Omental fat pad (tissue), 4 donors: ENCODE data around the gene NOL4L. TPM values are rescaled to one million over a fixed set of nuclear protein-coding genes. Genes with fewer than 3 reads are reported as not detected.

ENCODE experiments used
- ATAC-seq: fragments of 150-250 bp; one replicate; pipeline ENCODE4 v1.9.1; 2016; ENCODE audit warnings: mild to moderate bottlenecking, moderate library complexity; ENCODE audit not compliant: low FRiP score
- DNase-seq: peaks from one replicate; pipeline ENCODE4 v3.0.0-alpha.2; 2019; ENCODE audit warnings: low spot score
- CTCF ChIP-seq, 3 donors: fragments of 450-650 bp; IDR thresholded peaks; one replicate each; pipeline ENCODE4 v1.5.1; 2016 to 2017; ENCODE audit warnings: antibody characterized with exemption in 3 of 3, mild to moderate bottlenecking in 3 of 3, moderate library complexity in 2 of 3
- total RNA-seq, 4 donors: library from RNA; depleted of rRNA; stranded (reverse); fragments of >200 nt; gene quantifications; one replicate each; pipeline ENCODE4 v1.1.0, GENCODE V29; 2016

Gene NOL4L
- total RNA-seq, 4 donors from 2014 or later = 6.8 to 15.3 (median 13.6) TPM

DNA sequence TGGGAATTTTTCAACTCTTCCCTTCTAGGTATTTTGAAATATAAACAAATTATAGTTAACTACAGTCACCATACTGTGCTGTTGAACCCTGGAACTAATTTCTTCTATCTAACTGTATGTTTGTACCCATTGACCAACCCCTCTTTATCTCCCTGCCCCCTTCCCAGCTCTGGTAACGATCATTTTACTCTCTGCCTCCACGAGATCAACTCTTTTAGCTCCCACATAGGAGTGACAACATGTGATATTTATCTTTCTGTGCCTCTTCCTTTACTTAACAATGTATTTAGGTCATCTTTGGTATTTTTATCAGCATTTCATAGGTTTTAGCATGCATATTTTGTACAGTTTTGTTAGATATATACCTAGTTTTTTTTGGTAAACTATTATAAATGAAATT, 181.1 kb downstream of the NOL4L start:
- no peak for ATAC-seq
- no peak for DNase-seq
- no peak for TF ChIP-seq CTCF (IDR thresholded peaks at IDR 0.05)

- no peak for DNase-seq
- no peak for TF ChIP-seq CTCF (IDR thresholded peaks at IDR 0.05)
- no peak for ATAC-seq
These were observed 184.7 kb downstream of the NOL4L start for GRCh38 chr20:32400476-32400875.

DNA sequence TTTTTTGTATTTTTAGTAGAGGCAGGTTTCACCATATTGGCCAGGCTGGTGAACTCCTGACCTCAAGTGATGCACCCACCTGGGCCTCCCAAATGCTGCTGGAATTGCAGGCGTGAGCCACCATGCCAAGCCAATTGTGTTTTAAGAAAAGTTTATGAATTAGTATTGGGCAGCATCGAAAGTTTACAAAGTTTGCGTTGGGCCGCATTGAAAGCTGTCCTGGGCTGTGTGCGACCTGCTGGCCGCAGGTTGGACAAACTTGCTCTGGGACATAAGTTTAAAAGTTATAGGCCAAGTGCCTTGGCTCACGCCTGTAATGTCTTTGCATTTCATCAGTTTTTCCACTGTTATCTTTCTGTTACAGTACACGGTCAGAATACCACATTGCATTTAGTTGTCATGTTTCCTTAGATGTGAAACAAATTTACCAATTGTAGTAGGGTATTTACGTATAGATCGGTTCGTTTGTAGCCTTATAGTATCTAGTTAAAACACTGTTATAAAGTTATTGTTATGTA, 187.5 kb downstream of the NOL4L start:
- no peak for ATAC-seq
- TF ChIP-seq CTCF (IDR thresholded peaks at IDR 0.05) = no peak
- DNase-seq = no peak

- ATAC-seq = no peak
- DNase-seq = no peak
- TF ChIP-seq CTCF (IDR thresholded peaks at IDR 0.05) = no peak
These were observed 188.4 kb downstream of the NOL4L start for GRCh38 chr20:32396646-32397160.

- DNase-seq (no peak), ATAC-seq (no peak)
- no peak for TF ChIP-seq CTCF (IDR thresholded peaks at IDR 0.05)
These were observed 190.1 kb downstream of the NOL4L start for GRCh38 chr20:32395066-32395465.

Other genes starting within 250 kb of the NOL4L start
- gene ASXL1, start 227.0 kb downstream of the NOL4L start, total RNA-seq = 100 to 1,000 TPM in 2 of 4 donors, 10 to 100 TPM in 2; 69.2 to 139 (median 104) TPM
- gene C20orf203, start 88.6 kb upstream of the NOL4L start, total RNA-seq = under 1 TPM in 2 of 4 donors, not detected in 2; 0.09 to 0.47 TPM
- gene COMMD7, start 158.1 kb upstream of the NOL4L start, total RNA-seq = 10 to 100 TPM; 19.3 to 20.6 (median 19.8) TPM
- 1 to 10 TPM in 1 of 4 donors, under 1 TPM in 3; 0.24 to 2.0 (median 0.44) TPM for gene DNMT3B, start 177.1 kb upstream of the NOL4L start, total RNA-seq
- 100 to 1,000 TPM in 1 of 4 donors, 10 to 100 TPM in 3; 77.1 to 113 (median 89.5) TPM for gene MAPRE1, start 234.6 kb upstream of the NOL4L start, total RNA-seq